Medulla oblongata (tissue), 1 donor: ENCODE measurements around the gene SKIC8.

Source experiments
- DNase-seq: peaks from one replicate; pipeline ENCODE4 v3.0.0-alpha.2; 2015; ENCODE audit errors: extremely low spot score

SKIC8 gene

GRCh38 chr15:78321786-78322185, 22.4 kb upstream of the SKIC8 start:
- no peak for DNase-seq

- DNase-seq, result no peak
Observed at GRCh38 chr15:78321041-78321570, 21.7 kb upstream of the SKIC8 start.

GRCh38 chr15:78320183-78320582, 20.8 kb upstream of the SKIC8 start:
- no peak for DNase-seq

GRCh38 chr15:78319588-78319987, 20.2 kb upstream of the SKIC8 start:
- DNase-seq, result no peak

- peak; percentile 9 for DNase-seq
Observed at GRCh38 chr15:78317145-78317836, 17.9 kb upstream of the SKIC8 start.

GRCh38 chr15:78316283-78317083, 17.1 kb upstream of the SKIC8 start:
- peak; percentile 93 for DNase-seq

- peak; percentile 46 for DNase-seq
Observed at GRCh38 chr15:78315686-78316282, 16.4 kb upstream of the SKIC8 start.

GRCh38 chr15:78314181-78314581, 14.8 kb upstream of the SKIC8 start:
- DNase-seq, result no peak

GRCh38 chr15:78313383-78313782, 14.0 kb upstream of the SKIC8 start:
- no peak for DNase-seq

- DNase-seq, result no peak
Observed at GRCh38 chr15:78312957-78313356, 13.5 kb upstream of the SKIC8 start.

GRCh38 chr15:78312536-78312935, 13.1 kb upstream of the SKIC8 start:
- no peak for DNase-seq

- DNase-seq, result no peak
Observed at GRCh38 chr15:78311292-78311691, 11.9 kb upstream of the SKIC8 start.

- DNase-seq, result peak; percentile 82
Observed at GRCh38 chr15:78308422-78309032, 9.1 kb upstream of the SKIC8 start.

GRCh38 chr15:78307976-78308375, 8.6 kb upstream of the SKIC8 start:
- DNase-seq, result no peak

- no peak for DNase-seq
Observed at GRCh38 chr15:78306176-78306774, 6.9 kb upstream of the SKIC8 start.

- no peak for DNase-seq
Observed at GRCh38 chr15:78304216-78305066, 5.0 kb upstream of the SKIC8 start.

GRCh38 chr15:78302579-78303312, 3.3 kb upstream of the SKIC8 start:
- DNase-seq, result no peak

- DNase-seq, result no peak
Observed at GRCh38 chr15:78301828-78302227, 2.4 kb upstream of the SKIC8 start.

- no peak for DNase-seq
Observed at GRCh38 chr15:78301326-78301725, 1.9 kb upstream of the SKIC8 start.

GRCh38 chr15:78292219-78292618, 7.2 kb downstream of the SKIC8 start:
- no peak for DNase-seq
